Stimulated activated CD8-positive, alpha-beta memory T cell treated with anti-CD3 and anti-CD28 coated beads, Interleukin-15, amount 100 ng/mL, for 1 hour (primary cell): ENCODE data around the gene BEX2.
"Not testable (repeated sequence)": the region's sequence is repeated elsewhere in the genome, so short reads cannot be mapped to it uniquely, and the experiment has no call there.

Experiments used
- DNase-seq: peaks from one replicate; pipeline ENCODE4 v3.0.0-alpha.2; 2020; ENCODE audit warnings: low read depth

Gene BEX2

DNA sequence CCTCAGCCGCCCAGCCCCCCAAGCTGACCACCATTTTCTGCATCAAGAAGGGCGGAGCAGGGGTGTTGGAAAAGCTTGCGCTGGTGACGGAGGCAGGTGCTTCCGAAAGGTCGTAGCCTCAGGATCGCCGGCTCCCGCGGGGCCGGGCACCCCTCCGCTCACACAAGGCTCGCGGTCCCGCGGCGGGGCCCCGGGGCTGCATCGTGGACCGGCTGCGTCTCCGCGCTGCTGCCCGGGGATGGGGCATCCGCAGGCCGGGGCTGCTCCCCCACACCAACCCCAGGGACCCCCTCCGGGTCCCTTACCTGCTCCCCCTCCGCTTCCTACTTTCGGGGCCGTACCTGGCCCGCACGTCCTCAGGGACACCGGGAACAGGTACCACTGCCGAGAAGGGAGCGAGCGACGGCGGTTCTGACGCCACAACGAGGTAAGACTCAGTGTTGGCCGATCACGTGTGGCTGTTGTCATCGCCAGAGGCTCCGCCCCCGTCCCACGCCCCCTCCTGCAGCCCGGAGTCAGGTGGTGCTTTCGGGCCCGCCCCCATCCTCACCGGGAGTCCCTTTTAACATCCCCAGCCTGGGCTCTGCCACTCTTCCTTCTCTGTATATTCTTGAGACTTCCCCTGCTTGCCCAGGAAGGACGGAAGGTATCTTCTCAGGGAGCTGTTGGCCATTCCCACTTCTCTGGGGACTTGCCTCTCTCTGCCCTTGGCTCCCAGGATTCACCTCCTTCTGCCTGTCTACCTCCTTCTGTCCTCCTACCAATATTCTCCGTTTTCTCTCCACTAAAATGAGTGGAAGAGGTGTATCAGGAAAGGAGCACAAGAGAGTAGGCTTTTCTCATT lies at the start of gene BEX2:
BEX2 (minus strand) TSS at position 436 of the 844 bp plus-strand sequence. CDS start 1,014 bp downstream, outside the sequence.
- DNase-seq, result peak; percentile 62

GRCh38 chrX:103360092-103360491 lies 49.3 kb upstream of the BEX2 start:
- no peak for DNase-seq

- not testable (repeated sequence) for DNase-seq
Observed at GRCh38 chrX:103359605-103360004, 48.8 kb upstream of the BEX2 start.

DNA sequence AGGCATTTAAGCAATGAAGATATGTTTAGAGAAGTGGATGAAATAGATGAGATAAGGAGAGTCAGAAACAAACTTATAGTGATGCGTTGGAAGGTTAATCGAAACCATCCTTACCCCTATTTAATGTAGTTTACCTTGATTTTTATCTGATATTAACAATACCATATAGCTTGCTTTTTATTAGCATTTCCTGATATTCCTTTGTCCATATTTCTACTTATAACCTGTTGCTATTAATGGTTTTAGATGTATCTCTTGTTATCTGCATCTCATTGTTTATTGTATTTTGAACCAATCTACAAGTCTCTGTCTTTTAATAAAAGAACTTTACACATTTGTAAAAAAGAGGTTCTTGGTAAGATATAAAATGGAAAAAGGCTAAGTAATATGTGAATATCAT lies 47.1 kb upstream of the BEX2 start:
- DNase-seq, result no peak

- no peak for DNase-seq
Observed at GRCh38 chrX:103356858-103357257, 46.1 kb upstream of the BEX2 start.

- DNase-seq, result no peak
Observed at GRCh38 chrX:103356130-103356798, 45.5 kb upstream of the BEX2 start, which contains the start of gene TCEAL9. Gene TCEAL9 (plus strand): TSS chrX:103356506. CDS start chrX:103357685, 1,179 bp downstream.

GRCh38 chrX:103347682-103348397 lies 37.0 kb upstream of the BEX2 start:
- no peak for DNase-seq

- DNase-seq, result no peak
Observed at GRCh38 chrX:103344606-103345005, 33.8 kb upstream of the BEX2 start.

- no peak for DNase-seq
Observed at GRCh38 chrX:103343105-103343504, 32.3 kb upstream of the BEX2 start.

DNA sequence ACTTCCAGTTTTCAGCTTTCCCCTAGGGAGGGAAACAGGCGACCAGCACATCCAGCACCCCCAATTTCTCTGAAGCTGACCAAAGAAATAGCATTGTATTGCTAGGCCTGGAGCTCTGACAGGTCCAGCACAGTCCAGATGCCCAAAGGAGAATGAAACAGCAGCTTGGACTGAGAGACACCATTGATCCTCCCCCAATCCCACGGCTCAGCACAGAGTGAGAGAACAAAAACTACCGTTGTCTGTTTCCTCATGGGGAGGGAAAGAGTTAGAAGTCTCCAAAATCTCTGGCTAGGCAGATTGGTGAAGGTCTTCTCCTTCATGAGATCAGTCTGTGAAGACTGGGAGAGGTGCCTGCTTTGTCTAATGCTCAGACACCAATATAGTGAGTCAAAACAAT lies 27.9 kb upstream of the BEX2 start:
- DNase-seq, result no peak

DNA sequence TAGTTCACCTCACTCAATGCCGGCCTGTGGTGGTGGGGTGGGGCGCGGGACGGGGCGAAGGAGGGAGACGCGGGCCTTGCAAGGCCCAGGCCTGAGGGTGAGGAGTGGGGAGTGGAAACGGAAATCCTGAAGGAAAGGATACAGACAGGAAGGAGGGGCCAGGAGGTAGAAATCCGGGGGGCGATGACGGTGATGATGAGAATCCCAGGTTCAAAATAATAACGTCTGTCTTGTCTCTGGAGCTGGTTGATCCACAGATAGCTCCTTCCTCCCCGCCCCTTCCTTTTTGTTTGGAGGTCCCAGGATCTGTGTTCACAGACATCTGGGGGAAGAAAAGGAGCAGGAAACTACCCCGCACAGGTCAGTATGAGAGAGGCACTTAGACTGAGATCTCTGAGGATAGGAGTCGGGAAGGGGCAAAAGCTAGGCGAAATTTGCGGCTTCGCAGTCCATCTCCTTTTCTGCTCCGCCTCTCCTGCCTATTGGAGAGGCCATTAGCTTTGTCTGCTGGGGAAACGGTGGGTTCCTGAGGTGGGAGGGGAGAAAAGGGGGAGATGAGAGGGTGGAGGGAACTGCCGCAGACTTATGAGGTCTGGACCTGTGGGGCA lies 20.0 kb upstream of the BEX2 start:
- no peak for DNase-seq

- no peak for DNase-seq
Observed at GRCh38 chrX:103329991-103330390, 19.2 kb upstream of the BEX2 start, which contains the start of gene TCEAL7. Gene TCEAL7 (plus strand): TSS chrX:103330239. CDS start chrX:103331404, 1,165 bp downstream.

DNA sequence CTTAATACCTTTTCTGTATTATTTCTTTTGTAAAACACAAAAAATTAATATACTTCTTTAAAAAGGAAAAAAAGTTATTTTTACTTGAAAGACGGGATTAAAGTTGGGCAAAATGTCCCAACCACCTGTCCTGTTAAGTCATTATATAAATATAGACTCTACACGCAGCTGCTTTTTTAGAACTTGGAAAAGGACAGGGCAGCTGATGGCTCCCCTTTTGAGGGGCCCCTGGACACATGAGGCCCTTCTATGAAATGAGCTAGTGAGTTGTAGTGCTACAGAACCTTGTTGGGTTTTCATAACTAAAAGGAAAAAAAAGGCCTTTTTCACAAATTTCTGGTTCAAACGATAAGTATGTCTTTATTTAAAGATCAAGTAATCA lies 600 bp upstream of the BEX2 start:
- no peak for DNase-seq

GRCh38 chrX:103309860-103310554 lies 783 bp downstream of the BEX2 start:
- DNase-seq, result no peak

DNA sequence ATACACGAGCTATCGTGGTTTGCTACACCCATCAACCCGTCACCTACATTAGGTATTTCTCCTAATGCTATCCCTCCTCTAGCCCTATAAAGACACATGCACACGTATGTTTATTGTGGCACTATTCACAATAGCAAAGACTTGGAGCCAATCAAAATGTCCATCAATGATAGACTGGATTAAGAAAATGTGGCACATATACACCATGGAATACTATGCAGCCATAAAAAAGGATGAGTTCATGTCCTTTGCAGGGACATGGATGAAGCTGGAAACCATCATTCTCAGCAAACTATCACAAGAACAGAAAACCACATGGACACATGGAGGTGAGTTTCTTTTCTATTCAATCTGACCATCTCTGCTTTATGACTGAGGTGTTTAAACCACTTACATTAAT lies 5.1 kb downstream of the BEX2 start:
- not testable (repeated sequence) for DNase-seq

GRCh38 chrX:103304705-103305104 lies 6.1 kb downstream of the BEX2 start:
- no peak for DNase-seq

GRCh38 chrX:103293118-103293517 lies 17.7 kb downstream of the BEX2 start:
- no peak for DNase-seq

DNA sequence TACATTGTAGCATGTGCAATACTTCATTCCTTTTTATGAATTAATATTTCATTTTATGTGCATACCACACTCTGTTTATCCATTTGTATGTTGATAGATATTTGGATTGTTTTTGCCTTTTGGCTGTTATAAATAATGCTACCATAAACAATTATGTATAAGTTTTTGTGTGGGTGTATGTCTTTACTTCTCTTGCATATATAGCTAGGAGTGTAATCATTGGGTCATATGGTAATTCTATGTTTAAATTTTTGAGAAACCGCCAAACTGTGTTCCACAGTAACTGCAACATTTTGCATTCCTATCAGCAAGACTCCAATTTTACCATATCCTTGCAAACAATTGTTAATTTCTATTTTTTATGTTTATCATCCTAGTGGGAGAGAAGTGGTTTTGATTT lies 31.2 kb downstream of the BEX2 start:
- DNase-seq, result no peak

DNA sequence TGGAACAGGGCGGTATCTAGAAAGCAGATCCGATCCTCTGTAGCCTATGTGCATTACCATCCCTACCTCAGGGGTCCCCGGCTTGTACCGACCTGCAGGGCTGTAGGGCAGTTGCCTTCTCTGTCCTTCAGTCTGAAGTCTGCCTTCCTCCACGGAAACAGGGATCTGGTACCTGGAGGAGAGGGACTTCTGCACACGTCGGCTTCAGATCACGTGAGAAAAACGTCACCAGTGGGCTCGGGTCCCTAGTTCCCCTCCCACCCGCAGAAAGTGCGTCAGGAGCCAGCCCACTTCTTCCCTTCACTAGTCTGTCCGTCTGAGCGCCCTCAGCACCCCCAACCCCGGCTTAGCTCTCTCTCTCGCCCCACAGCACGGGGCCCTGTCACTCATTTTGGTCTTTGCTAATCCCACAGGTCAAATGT lies 34.2 kb downstream of the BEX2 start, which contains the start of gene TCEAL5:
TCEAL5 (minus strand) TSS at position 170 of the 422 bp plus-strand sequence. CDS start 2,187 bp downstream, outside the sequence.
- no peak for DNase-seq

- DNase-seq, result no peak
Observed at GRCh38 chrX:103275947-103276567, 34.7 kb downstream of the BEX2 start.

DNA sequence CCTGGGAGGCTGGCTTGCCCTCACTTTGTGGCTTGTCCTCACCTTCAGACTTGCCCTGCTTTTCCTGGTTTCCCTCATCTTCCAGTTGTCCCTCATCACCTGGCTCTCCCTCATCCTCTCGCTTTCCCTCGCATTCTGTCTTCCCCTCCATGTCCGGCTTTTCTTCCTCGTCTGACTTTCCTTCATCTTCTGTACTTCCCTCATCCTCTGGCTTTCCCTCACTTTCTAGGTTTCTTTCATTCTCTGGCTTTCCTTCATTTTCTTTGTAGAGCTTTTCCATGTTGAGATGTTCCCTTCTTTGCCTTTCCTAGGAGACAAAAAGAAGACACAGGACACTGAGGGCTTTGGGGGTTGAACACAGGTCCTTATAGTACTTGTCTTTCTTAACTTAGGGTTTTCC lies 36.5 kb downstream of the BEX2 start:
- DNase-seq, result no peak
